Gastrocnemius medialis (tissue), 4 donors: ENCODE results near the gene JADE1. TPM values are rescaled to one million over a fixed set of nuclear protein-coding genes. Genes with fewer than 3 reads are reported as not detected.

ENCODE experiments used
- ATAC-seq, 2 donors: fragments of 150-250 bp; one replicate each; pipeline ENCODE4 v1.9.1; 2016
- DNase-seq, 2 donors: peaks; one replicate each; pipeline ENCODE4 v3.0.0-alpha.2; 2019
- H3K27ac ChIP-seq, 4 donors: fragments of 200-600 bp; sonication (generic); 1 replicate in 1 of 4; 2 replicates in 3 of 4; pipeline ENCODE4 v1.5.1; 2016 to 2018; ENCODE audit warnings: mild to moderate bottlenecking in 2 of 4, moderate library complexity in 1 of 4
- H3K27me3 ChIP-seq, 3 donors: fragments of 200-600 bp; sonication (generic) in 2 of 3; 1 replicate in 1 of 3; 2 replicates in 2 of 3; pipeline versions ENCODE4 v1.5.1 to v1.6.0; 2016 to 2019; ENCODE audit warnings: mild to moderate bottlenecking in 1 of 3, moderate library complexity in 1 of 3
- H3K36me3 ChIP-seq, 2 donors: fragments of 200-600 bp; sonication (generic) in 1 of 2; one replicate each; pipeline ENCODE4 v1.5.1; 2017 to 2018
- H3K4me1 ChIP-seq, 2 donors: fragments of 200-600 bp; sonication (generic) in 1 of 2; one replicate each; pipeline ENCODE4 v1.5.1; 2016 to 2017; ENCODE audit warnings: mild to moderate bottlenecking in 2 of 2
- H3K4me3 ChIP-seq, 4 donors: fragments of 200-600 bp; sonication (generic) in 3 of 4; 1 replicate in 1 of 4; 2 replicates in 3 of 4; pipeline ENCODE4 v1.5.1; 2016 to 2019; ENCODE audit warnings: mild to moderate bottlenecking in 2 of 4
- H3K9me3 ChIP-seq, 3 donors: fragments of 200-600 bp; sonication (generic) in 2 of 3; 1 replicate in 1 of 3; 2 replicates in 2 of 3; pipeline ENCODE4 v1.5.1; 2016 to 2019
- POLR2A ChIP-seq, 2 donors: fragments of 450-650 bp; IDR thresholded peaks; one replicate each; pipeline ENCODE4 v1.6.1; 2017; ENCODE audit warnings: antibody characterized with exemption in 2 of 2, mild to moderate bottlenecking in 2 of 2, moderate library complexity in 2 of 2
- in situ Hi-C, 4 donors: fragments of 200-750 bp; cut with MboI; loops; one replicate each; pipeline versions ENCODE4 v1.15.0 to v1.8.0; 2017; ENCODE audit warnings: low sequenced_read_pairs in 4 of 4
- intact Hi-C: fragments of 100-400 bp; cut with DNase I; formaldehyde crosslinking; loops from one replicate; pipeline ENCODE4 v1.15.1; 2023; ENCODE audit warnings: low total_unique reads
- total RNA-seq, 4 donors: library from RNA; depleted of rRNA; stranded (reverse); fragments of >200 nt; gene quantifications; one replicate each; pipeline versions ENCODE4 v1.1.0 to v1.2.3, GENCODE V29; 2016
- TF ChIP-seq, protein P1 (sequence below), 5 experiments: fragments of 450-650 bp in 3 of 5; fragments of 200-600 bp in 2 of 5; sonication (generic) in 2 of 5; IDR thresholded peaks in 4 of 5; conservative IDR thresholded peaks in 1 of 5; 1 replicate in 4 of 5; 2 replicates in 1 of 5; pipeline ENCODE4 v1.5.1; 2016 to 2019; ENCODE audit warnings: antibody characterized with exemption in 5 of 5, mild to moderate bottlenecking in 3 of 5, moderate library complexity in 3 of 5

Gene JADE1
- total RNA-seq, 4 donors from 2014 or later: 14.2 to 21.1 (median 14.9) TPM

DNA sequence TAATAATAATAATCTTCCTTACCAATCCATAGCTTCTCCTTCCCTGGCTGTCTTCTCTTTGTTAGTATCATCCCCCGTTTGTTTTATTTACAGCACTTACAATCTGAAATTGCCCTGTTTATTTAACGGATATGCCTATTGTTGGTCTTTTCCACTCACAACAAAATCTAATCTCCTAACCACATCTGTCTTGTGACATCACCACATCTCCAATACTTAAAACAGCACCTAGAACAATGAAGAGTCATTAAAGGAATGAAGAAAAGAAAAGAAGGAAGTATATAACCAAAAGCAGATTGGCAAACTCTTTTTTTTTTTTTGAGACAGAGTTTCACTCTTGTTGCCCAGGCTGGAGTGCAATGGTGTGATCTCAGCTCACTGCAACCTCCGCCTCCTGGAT, 38.7 kb upstream of the JADE1 start:
- no peak overlapping the region for H3K4me3 ChIP-seq
- in situ Hi-C loops (no loop called here), intact Hi-C loops (no loop called here)
- no peaks in the 10 kb centered on the region for H3K27me3 ChIP-seq
- H3K9me3 ChIP-seq: no peaks in the 10 kb centered on the region
- TF ChIP-seq, protein P1, sequence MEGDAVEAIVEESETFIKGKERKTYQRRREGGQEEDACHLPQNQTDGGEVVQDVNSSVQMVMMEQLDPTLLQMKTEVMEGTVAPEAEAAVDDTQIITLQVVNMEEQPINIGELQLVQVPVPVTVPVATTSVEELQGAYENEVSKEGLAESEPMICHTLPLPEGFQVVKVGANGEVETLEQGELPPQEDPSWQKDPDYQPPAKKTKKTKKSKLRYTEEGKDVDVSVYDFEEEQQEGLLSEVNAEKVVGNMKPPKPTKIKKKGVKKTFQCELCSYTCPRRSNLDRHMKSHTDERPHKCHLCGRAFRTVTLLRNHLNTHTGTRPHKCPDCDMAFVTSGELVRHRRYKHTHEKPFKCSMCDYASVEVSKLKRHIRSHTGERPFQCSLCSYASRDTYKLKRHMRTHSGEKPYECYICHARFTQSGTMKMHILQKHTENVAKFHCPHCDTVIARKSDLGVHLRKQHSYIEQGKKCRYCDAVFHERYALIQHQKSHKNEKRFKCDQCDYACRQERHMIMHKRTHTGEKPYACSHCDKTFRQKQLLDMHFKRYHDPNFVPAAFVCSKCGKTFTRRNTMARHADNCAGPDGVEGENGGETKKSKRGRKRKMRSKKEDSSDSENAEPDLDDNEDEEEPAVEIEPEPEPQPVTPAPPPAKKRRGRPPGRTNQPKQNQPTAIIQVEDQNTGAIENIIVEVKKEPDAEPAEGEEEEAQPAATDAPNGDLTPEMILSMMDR (IDR thresholded peaks at IDR 0.05 in 4 of 5, conservative IDR thresholded peaks at IDR 0.05 in 1 of 5): no peak
- no peak for TF ChIP-seq POLR2A (IDR thresholded peaks at IDR 0.05)
- no peak for DNase-seq
- H3K4me1 ChIP-seq: no peaks in the 10 kb centered on the region
- no peak overlapping the region for H3K27ac ChIP-seq
- H3K36me3 ChIP-seq: no peaks in the 10 kb centered on the region
- ATAC-seq: no peak

GRCh38 chr4:128775477-128775876, 34.0 kb upstream of the JADE1 start:
- intact Hi-C loops: no loop called here
- no peak for ATAC-seq
- Histone ChIP-seq H3K4me1 (no peaks in the 10 kb centered on the region), H3K27me3 (no peaks in the 10 kb centered on the region), H3K27ac (no peak overlapping the region), H3K4me3 (no peak overlapping the region), H3K36me3 (no peaks in the 10 kb centered on the region), H3K9me3 (no peaks in the 10 kb centered on the region)
- in situ Hi-C loops: no loop called here
- no peak for DNase-seq
- no peak for TF ChIP-seq POLR2A (IDR thresholded peaks at IDR 0.05)
- TF ChIP-seq, protein P1 (IDR thresholded peaks at IDR 0.05 in 4 of 5, conservative IDR thresholded peaks at IDR 0.05 in 1 of 5): no peak

- DNase-seq: no peak
- in situ Hi-C loops (no loop called here), intact Hi-C loops (no loop called here)
- Histone ChIP-seq H3K27ac (no peak overlapping the region), H3K4me3 (no peak overlapping the region), H3K36me3 (no peaks in the 10 kb centered on the region), H3K4me1 (no peaks in the 10 kb centered on the region), H3K9me3 (no peaks in the 10 kb centered on the region), H3K27me3 (no peaks in the 10 kb centered on the region)
- ATAC-seq: no peak
- TF ChIP-seq, protein P1 (IDR thresholded peaks at IDR 0.05 in 4 of 5, conservative IDR thresholded peaks at IDR 0.05 in 1 of 5): no peak
- TF ChIP-seq POLR2A (IDR thresholded peaks at IDR 0.05): no peak
These were observed 33.6 kb upstream of the JADE1 start for GRCh38 chr4:128775916-128776315.

DNA sequence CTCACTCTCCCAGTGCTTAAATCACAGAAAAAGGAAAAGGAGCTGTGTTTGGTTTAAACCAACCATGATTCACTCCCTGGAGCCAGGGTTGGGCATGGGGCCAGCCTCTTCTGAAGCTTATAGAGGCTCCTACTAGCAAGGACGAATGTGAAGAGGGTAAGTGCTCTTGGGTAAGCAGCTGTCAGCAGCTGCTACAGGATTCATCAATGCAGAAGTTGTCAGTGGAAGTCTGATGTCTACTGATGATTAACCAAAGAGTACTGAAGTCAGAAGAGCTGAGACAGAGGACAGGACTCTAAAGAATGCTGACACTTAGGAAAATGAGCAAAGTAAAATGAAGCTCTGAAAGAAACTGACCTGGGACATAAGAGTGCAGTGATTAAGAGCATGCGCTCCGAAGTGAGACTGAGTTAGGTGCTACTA, 32.7 kb upstream of the JADE1 start:
- H3K4me1 ChIP-seq: no peaks in the 10 kb centered on the region
- no peak for TF ChIP-seq POLR2A (IDR thresholded peaks at IDR 0.05)
- TF ChIP-seq, protein P1 (IDR thresholded peaks at IDR 0.05 in 4 of 5, conservative IDR thresholded peaks at IDR 0.05 in 1 of 5): no peak
- in situ Hi-C loops (no loop called here), intact Hi-C loops (no loop called here)
- H3K27ac ChIP-seq: no peak overlapping the region
- H3K4me3 ChIP-seq: no peak overlapping the region
- DNase-seq (no peak), ATAC-seq (no peak)
- H3K27me3 ChIP-seq: no peaks in the 10 kb centered on the region
- no peaks in the 10 kb centered on the region for H3K36me3 ChIP-seq
- no peaks in the 10 kb centered on the region for H3K9me3 ChIP-seq

DNA sequence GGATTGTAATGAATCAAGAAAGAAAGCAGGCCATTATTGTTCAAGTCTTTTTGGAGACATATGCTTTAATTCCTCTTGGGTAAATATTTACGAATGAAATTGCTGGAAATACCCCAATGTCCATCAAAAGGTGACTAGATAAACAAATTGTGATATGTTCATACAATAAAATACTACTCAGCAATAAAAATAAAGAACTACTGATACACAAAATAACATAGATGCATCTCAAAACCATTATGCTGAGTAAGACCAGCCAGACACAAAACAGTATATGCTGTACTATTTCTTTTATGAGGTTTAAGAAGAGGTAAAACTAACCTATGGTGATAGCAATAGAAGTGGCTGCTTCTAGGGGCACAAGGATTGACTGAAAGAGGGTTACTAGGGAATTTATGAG, 28.8 kb upstream of the JADE1 start:
- in situ Hi-C loops: loop anchor here (5.0 to 10.0 kb wide), 2 partner anchors 82 to 84 kb away; no protein-coding TSS in a partner anchor

More for the DNA sequence above, 28.8 kb upstream of the JADE1 start:
- intact Hi-C loops: no loop called here
- TF ChIP-seq POLR2A (IDR thresholded peaks at IDR 0.05): no peak
- TF ChIP-seq, protein P1 (IDR thresholded peaks at IDR 0.05 in 4 of 5, conservative IDR thresholded peaks at IDR 0.05 in 1 of 5): no peak
- Histone ChIP-seq H3K4me1 (no peaks in the 10 kb centered on the region), H3K9me3 (no peaks in the 10 kb centered on the region), H3K36me3 (no peaks in the 10 kb centered on the region), H3K4me3 (no peak overlapping the region), H3K27ac (no peak overlapping the region), H3K27me3 (no peaks in the 10 kb centered on the region)
- DNase-seq (no peak), ATAC-seq (no peak)
